Measurements from ENCODE around the gene ZNF346.

The ZNF346 gene

DNA sequence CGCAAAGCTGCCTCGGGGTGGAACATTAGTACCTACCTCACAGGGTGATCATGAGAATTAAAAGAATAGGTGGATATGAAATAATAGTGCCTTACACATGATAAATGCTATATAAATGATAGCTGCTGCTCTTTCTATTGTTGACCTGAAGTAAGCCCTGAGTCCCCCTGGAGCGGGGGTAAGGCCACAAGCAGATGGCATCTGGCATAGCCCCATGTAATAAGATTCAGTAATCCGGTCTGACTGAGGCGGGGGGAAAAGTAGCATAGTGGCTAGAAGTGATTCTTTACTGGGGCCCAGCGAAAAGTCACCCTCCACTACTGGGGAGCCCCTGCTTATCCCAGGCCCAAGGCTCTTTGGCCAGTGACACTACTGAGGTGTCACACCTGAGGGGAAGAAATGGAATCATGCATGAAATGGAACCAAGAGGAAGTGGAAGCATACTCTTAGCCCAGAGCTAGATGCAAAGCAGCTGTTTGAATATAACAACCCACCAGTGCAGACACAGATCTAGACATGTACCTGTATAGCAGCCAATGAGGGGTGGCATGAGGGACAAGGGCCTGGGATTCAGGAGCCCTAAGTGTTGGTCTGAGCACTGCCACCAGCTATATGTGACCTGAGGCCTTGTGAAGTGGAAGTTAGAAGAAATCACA, 48.2 kb downstream of the ZNF346 start:
- no peak for DNase-seq

DNA sequence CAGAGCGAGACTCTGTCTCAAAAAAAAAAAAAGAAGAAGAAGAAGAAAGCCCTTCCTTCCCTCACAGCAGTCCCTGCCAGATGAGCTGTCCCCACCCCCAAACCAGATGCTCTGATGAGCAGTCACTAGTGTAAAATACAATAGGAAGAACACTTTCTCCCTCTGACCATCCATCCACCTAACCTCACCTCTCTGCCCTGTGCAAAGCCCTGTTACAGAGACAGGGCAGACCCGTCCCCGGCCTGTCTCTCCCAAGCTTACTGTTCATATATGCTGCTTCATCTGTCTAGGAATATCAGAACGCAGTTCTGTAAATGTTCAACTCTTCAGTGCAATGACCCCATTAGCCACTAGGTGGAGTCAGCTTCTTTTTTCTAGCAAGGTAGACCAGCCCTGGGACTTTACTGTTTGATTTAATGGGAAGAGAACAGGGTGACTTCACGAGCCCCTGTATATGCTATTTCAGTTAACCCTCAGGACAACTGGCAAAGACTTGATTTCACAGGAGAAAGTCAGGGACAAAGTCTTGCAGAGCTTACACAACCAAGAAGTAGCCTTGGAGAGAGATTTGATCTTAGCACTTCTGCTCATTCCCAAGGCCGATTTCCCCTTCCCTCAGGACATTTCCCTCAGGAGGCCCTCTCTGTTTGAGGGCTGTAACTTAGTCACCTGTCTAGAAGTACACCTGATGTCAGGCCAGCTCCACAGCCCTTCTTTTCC, 49.3 kb downstream of the ZNF346 start:
- peak; percentile 48 for DNase-seq

DNA sequence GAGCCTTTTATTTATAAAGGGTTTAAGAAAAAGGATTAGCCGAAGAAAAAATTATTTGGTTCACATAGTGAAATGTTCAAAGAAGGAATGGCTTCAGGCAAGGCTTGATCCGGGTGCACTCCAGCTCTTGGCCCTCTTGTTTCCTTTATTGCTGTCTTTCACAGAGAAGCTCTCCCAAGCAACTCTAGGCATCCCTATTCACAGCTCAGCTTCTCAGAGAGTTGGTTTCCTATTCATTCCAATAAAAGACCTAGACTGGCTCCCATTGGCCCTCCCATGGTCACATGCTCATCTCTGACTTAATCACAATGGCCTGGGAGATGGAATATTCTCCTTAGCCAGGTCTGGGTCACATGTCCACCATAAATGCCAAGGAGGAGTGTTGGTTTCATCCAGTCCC, 54.8 kb downstream of the ZNF346 start:
- DNase-seq, result no peak

DNA sequence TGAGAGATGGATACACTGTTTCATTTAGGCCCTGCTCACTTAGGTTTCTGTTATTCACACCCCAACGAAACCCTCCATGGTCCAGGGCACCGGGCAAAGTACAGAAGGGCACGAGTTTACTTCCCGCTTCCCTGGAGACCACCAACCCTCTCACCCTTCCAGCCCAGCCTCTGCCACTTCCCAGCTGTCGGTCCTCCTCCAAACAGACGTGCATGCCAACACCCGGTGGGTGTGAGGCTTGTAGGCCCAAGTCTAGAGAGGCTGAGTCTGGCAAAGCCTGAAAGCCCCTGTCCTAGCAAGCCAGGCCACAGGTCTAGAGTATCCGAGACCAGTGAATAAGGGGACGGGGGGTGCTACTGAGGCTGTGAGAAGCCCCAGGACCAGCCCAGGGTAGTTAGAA, 57.1 kb downstream of the ZNF346 start:
- DNase-seq, result no peak

DNA sequence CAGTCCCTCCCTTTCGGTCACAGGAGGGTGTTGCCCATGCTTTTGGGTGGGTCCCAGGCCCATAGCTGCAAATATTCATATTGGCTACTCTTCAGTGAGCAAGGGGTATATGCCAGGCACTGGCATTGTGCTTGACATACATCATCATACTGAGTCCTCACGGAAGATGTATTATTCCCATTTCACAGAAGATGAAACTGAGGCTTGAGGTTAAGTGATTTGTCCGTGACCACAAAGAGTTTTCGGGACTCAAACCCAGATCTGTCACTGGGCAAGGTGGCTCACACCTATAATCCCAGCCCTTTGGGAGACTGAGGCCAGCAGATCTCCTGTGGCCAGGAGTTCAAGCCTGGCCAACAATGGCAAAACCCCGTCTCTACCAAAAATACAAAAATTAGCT, 57.8 kb downstream of the ZNF346 start:
- no peak for DNase-seq

DNA sequence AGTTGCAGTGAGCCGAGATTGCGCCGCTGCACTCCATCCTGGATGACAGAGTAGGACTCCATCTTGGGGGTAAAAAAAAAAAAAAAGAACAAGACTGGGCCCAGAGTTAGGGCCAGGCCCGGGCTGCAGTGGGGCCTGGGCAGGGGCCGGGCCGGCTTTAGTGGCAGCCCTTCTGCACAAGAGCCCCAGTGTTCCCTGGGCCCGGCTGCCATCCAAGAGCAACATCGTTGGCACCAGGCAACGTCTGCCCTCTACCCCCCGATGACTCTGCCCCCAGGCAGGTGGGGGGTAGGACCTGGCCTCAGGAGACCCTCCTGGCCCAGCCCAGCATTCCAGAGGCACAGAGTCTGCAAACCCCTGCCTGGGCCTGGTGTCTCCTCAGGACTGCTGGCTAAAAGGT, 59.4 kb downstream of the ZNF346 start:
- no peak for DNase-seq

DNA sequence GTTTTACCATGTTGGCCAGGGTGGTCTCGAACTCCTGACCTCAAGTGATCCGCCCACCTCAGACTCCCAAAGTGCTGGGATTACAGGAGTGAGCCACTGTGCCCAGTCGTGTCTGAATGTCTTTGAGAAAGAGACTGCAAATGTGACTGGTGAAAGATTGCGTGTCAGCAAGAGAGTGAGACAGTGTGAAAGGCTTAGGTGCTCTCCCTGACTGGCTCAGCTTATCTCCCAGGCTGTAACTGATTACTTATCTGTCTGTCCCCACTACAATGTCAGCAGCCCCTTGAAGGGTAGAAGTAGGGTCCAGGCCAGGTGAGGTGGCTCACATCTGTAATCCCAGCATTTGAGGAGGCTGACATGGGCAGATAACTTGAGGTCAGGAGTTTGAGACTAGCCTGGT, 60.9 kb downstream of the ZNF346 start:
- no peak for DNase-seq

DNA sequence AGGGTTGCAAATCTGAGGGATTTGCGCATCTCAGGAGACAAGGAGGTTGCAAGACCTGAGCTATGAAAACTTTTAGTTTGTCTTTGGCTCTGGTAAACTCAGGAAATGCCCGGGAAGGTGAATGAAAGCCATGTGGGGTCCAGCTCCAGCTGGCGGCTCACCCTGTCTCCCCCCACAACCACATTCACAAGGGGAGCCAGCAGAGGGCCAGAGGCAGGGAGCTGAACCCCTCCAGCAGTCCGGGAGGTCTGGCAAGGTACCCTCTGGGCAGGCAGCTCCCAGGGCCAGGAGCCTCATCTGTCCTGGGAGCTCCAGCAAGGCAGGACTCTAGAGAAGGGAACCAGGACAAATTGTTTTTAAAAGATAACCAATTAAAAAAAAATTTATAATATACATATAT, 61.7 kb downstream of the ZNF346 start:
- DNase-seq, result no peak

DNA sequence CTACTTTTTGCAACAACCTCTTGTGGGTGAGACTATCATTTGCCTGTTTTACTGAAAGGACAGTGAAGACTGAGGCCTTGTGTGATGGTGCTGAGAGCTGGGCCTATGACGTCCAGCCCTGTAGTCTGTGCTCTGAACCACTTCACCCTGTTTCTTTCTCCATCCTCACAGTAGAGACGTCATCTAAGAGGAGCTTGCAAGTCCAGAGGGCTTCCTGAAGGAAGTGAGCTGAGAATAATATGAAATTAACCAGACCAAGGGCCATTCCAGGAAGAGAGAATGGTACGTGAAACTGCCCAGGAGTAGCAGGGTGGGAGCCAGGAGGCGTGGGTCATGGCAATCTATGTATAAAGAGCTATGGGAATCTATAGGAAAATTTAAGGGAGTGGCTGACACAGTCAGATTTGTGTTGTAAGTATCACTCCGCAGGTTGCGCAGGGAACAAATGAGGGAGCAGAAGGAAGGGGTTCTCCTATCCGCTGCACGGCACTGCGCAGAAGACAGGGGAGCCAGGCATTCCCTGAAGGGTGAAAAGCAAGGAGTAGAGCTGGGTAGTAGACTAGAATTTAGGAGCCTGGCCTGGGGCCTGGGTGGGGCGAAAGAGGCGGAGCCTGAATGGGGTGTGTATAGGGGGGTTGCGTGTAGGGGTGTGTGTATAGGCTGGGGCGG, 63.6 kb downstream of the ZNF346 start:
- no peak for DNase-seq

DNA sequence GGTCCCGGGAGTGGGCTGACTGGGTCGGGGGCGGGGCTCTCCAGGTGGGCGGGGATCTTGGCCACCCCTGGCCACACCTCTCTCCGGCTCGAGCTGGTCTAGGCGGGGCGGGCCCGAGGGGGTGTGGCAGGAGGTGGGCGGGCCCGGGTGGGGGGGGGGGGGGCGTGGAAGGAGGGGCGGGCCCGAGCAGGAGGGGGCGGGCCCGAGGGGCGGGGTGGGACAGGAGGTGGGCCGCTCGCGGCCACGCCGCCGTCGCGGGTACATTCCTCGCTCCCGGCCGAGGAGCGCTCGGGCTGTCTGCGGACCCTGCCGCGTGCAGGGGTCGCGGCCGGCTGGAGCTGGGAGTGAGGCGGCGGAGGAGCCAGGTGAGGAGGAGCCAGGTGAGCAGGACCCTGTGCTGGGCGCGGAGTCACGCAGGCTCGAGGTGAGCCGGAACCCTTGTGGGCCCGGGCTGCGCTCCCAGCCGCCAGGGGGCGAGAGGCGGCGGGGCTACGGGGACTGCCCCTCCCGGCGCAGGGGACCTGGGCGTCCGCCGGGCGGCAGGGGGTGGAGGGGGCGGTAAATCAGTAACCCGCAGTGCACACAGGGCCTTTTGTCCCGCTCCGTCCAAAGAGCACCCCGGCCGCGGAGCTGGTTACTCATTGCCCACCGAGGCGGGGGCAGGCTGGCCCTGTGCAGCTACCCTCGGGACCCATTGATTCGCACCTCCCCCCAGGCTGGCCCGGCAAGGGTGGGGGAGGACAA, 64.3 kb downstream of the ZNF346 start, which contains the start of gene FGFR4:
Gene FGFR4 (plus strand): TSS at position 262 of the 744 bp plus-strand sequence. CDS start 2,688 bp downstream, outside the sequence.
- peak; percentile 28 for DNase-seq

DNA sequence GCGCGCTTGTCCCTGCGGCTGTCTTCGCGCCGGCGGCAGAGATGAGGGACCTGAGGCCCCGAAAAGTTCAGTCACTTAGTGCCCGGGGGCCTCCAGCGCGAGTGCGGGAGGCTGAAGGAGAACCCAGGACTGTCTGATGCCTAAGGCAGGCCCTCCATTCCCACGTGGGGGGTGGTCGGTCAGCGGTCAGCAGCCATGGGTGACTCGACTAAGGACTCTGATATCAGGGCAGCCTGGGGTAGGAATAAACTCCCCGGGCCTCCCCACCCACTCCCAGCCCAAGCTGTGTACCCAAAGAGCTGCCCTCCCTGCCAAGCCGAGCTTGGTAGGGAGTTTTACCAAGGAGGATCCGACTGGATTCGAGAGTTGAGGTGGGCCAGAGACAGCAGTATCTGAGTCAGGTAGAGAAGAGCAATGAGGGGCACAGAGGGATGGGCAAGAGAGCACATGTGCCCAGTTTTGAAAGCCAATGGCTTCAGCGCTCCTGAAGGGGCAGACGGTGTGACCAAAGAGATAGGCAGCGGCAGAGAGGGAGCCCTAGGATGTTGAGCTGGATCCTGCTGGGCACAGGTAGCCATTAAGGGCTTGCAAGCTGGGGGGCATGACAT, 65.0 kb downstream of the ZNF346 start:
- no peak for DNase-seq

DNA sequence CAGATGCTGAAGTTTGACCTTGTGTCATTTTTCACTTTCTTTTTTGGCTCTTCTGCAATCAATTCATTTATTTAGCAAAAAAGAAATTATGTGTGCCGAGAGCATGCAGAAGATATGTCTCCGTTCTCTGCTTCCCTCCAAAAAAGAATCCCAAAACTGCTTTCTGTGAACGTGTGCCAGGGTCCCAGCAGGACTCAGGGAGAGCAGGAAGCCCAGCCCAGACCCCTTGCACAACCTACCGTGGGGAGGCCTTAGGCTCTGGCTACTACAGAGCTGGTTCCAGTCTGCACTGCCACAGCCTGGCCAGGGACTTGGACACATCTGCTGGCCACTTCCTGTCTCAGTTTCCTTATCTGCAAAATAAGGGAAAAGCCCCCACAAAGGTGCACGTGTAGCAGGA, 66.6 kb downstream of the ZNF346 start:
- DNase-seq, result no peak

DNA sequence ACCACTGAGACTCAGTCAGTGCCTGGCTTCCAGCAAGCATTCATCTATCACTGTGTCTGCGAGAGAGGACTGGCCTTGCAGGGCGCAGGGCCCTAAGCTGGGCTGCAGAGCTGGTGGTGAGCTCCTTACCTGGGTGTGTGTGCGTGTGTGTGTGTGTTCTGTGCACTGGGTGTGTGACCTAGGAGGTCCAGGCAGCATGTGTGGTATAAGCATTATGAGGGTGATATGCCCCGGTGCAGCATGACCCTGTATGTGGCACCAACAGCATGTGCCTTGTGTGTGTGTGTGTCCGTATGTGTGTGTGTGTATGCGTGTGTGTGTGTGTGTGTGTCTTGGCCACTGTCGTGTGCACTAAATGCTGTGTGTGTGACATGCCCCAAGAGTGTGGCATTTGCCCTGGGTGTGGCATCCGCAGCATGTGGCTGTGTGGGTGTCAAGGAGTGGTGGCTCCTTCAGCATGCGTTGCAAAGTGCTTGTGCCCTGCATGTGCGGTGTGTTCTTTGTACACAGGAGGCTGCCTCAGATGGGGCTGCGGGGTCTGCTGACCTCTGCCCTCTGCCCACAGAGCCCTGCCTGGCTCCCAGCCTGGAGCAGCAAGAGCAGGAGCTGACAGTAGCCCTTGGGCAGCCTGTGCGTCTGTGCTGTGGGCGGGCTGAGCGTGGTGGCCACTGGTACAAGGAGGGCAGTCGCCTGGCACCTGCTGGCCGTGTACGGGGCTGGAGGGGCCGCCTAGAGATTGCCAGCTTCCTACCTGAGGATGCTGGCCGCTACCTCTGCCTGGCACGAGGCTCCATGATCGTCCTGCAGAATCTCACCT, 67.5 kb downstream of the ZNF346 start:
- DNase-seq, result no peak

DNA sequence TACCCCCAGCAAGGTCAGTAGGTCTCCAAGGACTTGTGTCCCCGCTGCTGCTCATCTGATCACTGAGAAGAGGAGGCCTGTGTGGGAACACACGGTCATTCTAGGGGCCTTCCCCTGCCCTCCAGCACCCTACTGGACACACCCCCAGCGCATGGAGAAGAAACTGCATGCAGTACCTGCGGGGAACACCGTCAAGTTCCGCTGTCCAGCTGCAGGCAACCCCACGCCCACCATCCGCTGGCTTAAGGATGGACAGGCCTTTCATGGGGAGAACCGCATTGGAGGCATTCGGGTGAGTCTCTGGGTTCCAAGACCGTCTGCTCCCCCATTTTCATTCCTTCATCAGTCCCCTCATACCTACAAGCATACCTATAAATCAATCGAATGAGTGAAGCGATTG, 68.3 kb downstream of the ZNF346 start:
- DNase-seq, result no peak

DNA sequence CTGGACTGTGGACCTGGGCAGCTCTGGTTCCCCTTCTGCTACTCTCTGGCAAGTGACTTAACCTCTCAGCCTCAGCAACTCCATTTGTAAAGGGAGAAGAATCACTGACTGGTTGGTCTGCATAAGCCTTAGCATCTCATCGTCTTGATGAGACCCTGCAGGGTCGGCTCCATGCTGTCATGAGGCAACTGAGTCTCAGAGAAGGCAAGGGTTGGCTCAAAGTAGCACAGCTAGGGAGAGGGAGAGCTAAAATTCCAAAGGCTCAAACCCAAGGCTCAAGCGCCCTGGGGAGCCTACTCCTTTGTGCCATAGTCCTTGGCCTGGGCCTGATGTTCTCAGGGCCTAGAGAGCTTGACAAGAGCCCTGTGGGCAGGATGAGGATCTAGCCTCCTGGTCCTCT, 68.7 kb downstream of the ZNF346 start:
- no peak for DNase-seq

DNA sequence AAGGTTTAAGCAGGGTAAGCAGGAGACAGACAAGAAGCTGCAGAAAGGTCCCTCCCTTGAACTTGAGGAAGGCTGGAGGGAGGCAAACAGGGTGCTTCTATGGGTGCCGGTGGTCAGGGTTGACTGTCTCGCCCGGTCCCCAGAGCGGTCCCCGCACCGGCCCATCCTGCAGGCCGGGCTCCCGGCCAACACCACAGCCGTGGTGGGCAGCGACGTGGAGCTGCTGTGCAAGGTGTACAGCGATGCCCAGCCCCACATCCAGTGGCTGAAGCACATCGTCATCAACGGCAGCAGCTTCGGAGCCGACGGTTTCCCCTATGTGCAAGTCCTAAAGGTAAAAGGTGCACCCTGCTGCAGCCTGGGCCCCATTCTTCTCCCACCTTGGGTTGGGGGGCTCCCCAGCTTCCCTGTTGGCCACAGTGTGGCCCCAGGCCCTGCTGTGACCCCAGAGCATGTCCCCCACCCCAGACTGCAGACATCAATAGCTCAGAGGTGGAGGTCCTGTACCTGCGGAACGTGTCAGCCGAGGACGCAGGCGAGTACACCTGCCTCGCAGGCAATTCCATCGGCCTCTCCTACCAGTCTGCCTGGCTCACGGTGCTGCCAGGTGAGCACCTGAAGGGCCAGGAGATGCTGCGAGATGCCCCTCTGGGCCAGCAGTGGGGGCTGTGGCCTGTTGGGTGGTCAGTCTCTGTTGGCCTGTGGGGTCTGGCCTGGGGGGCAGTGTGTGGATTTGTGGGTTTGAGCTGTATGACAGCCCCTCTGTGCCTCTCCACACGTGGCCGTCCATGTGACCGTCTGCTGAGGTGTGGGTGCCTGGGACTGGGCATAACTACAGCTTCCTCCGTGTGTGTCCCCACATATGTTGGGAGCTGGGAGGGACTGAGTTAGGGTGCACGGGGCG, 69.9 kb downstream of the ZNF346 start:
- no peak for DNase-seq

DNA sequence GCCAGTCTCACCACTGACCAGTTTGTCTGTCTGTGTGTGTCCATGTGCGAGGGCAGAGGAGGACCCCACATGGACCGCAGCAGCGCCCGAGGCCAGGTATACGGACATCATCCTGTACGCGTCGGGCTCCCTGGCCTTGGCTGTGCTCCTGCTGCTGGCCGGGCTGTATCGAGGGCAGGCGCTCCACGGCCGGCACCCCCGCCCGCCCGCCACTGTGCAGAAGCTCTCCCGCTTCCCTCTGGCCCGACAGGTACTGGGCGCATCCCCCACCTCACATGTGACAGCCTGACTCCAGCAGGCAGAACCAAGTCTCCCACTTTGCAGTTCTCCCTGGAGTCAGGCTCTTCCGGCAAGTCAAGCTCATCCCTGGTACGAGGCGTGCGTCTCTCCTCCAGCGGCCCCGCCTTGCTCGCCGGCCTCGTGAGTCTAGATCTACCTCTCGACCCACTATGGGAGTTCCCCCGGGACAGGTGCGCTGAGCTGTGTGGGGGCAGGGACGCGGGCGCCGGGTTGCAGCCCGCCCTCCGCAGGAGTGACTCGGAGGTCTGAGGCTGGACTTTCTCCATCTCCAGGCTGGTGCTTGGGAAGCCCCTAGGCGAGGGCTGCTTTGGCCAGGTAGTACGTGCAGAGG, 70.7 kb downstream of the ZNF346 start:
- no peak for DNase-seq

DNA sequence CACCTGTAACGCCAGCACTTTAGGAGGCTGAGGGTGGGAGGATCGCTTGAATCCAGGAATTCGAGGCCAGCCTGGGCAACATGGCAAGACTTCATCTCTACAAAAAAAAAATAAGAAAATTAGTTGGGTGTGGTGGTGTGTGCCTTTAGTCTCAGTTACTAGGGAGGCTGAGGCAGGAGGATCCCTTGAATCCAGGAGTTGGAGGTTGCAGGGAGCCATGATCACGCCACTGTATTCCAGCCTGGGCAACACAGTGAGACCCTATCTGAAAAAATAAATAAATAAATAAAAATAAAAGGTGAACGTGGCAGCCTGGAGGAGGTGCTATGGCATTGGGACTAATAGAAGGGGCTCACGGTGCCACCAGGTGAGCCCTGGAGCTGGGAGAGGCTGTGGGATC, 71.3 kb downstream of the ZNF346 start:
- DNase-seq, result no peak

DNA sequence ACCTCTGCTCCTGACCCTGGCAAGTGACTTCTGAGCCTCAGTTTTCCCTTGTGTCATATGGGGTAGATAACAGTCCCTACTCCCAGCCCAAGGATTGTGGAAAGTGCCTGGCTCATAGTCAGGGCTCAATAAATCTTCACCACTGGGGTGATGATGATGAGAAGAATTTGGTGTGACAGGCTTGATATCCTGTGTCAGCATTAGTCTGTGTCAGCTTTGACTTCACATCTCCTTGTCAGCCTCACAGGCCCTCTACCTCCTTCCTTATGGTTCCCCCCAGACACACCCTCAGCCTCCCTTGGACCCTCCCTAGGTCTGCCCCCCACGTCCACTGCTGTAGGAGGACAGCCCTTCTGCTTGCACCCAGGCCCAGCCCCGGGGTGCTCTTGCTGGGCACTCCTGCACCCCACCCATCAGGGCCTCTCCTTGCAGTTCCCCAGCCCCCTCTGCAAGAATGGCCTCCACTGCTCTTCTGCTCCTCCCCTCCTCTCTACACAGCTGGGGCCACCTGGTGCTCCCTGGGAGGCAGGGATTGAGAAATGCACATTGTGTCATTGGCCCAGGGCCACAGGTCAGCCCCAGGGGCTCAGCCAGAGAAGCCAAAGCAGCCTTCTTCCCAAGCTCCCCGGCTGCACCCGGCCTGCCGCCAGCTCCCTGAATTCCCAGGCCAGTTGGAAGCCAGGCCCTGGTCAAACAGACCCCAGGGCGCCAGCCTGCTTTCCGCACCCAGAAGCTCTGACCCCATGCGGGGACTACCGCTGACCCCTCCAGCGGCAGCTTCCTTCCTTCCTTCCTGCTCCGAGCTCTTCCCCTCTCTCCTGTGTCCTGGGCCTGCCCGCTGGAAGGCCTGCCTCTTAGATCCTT, 72.0 kb downstream of the ZNF346 start:
- DNase-seq, result no peak
